K562 (cell line): ENCODE results near the gene CTBP2. TPM values are rescaled to one million over a fixed set of nuclear protein-coding genes. Genes with fewer than 3 reads are reported as not detected.

Experiments used
- ATAC-seq: fragments of 200-7000 bp; cut with Tn5 transposase; 3 replicates; pipeline ENCODE4 v1.9.1; 2020; ENCODE audit warnings: moderate library complexity
- BruUV-seq: library from RNA; stranded (reverse); fragments of 400-500 nt; replicated peaks from 2 replicates; lab custom pipeline; 2021; lab: Mats Ljungman, UMichigan
- CTCF ChIA-PET: fragments of 300-600 bp; formaldehyde crosslinking; extraction: SDS; loops from one replicate; lab custom pipeline; 2021; ENCODE audit warnings: low intra/inter-chr PET ratio; lab: Yijun Ruan, JAX
- POLR2A ChIA-PET: fragments of 300-600, 350-650 bp; sonication (Branson Sonifier 250); formaldehyde crosslinking; extraction: SDS; loops from one replicate; lab custom pipeline; 2021; ENCODE audit warnings: antibody characterized with exemption, inconsistent platforms; lab: Yijun Ruan, JAX
- DNase-seq, 4 experiments: peaks; one replicate each; pipeline versions ENCODE4 v3.0.0 to v3.0.0-alpha.2; 2011 to 2018; ENCODE audit warnings: low spot score in 3 of 4, mixed read lengths in 3 of 4; ENCODE audit errors: extremely low read depth in 1 of 4
- FAIRE-seq: peaks from 2 replicates; lab custom pipeline; 2011; peaks lifted over from hg19 to GRCh38; lab: Jason Lieb, UNC
- H2AFZ ChIP-seq: 2 replicates; pipeline ENCODE4 v1.6.0; 2011; ENCODE audit warnings: low read depth, low read length, control low read depth, inconsistent platforms
- H3K27ac ChIP-seq: fragments of 200-600 bp; 3 replicates; pipeline ENCODE4 v1.8.0; 2011; ENCODE audit warnings: low read depth, mild to moderate bottlenecking, control low read depth, inconsistent platforms, low read length, moderate library complexity, mixed read lengths; ENCODE audit errors: extremely low read depth
- H3K27me3 ChIP-seq, 2 experiments: fragments of 300-600 bp in 1 of 2; 2 replicates in 1 of 2; 3 replicates in 1 of 2; pipeline versions ENCODE4 v1.6.0 to v1.8.0; 2011; ENCODE audit warnings: inconsistent platforms in 2 of 2, low read length in 2 of 2, mild to moderate bottlenecking in 1 of 2, mixed read lengths in 1 of 2, moderate library complexity in 1 of 2; ENCODE audit not compliant: control insufficient read depth in 2 of 2, insufficient read depth in 2 of 2
- H3K36me3 ChIP-seq: fragments of 300-600 bp; 3 replicates; pipeline ENCODE4 v1.8.0; 2011; ENCODE audit warnings: mild to moderate bottlenecking, low read length, inconsistent platforms; ENCODE audit not compliant: control insufficient read depth, insufficient read depth
- H3K4me1 ChIP-seq, 2 experiments: fragments of 200-600 bp in 1 of 2; replicated peaks in 1 of 2; 2 replicates in 1 of 2; 3 replicates in 1 of 2; pipeline versions ENCODE4 v1.5.1 to v1.8.0; 2011; ENCODE audit warnings: inconsistent platforms in 2 of 2, low read length in 2 of 2, mild to moderate bottlenecking in 1 of 2, mixed read lengths in 1 of 2, moderate library complexity in 1 of 2; ENCODE audit not compliant: control insufficient read depth in 2 of 2, insufficient read depth in 2 of 2
- H3K4me2 ChIP-seq: 2 replicates; pipeline ENCODE4 v1.6.1; 2011; ENCODE audit warnings: low read length, control low read depth, inconsistent platforms, mixed read lengths; ENCODE audit not compliant: insufficient read depth
- H3K4me3 ChIP-seq: fragments of 200-600 bp; sonication (generic), shearing (Covaris generic); 2 replicates; pipeline ENCODE4 v1.5.1; 2016; ENCODE audit warnings: control low read depth, inconsistent platforms
- H3K79me2 ChIP-seq: fragments of 200-600 bp; 3 replicates; pipeline ENCODE4 v1.8.0; 2011; ENCODE audit warnings: low read length, inconsistent platforms; ENCODE audit not compliant: control insufficient read depth, insufficient read depth
- H3K9ac ChIP-seq, 2 experiments: 2 replicates each; pipeline versions ENCODE4 v1.6.0 to v1.6.1; 2011; ENCODE audit warnings: low read depth in 2 of 2, low read length in 2 of 2, control low read depth in 1 of 2, inconsistent platforms in 1 of 2, mild to moderate bottlenecking in 1 of 2, mixed read lengths in 1 of 2; ENCODE audit not compliant: insufficient read depth in 1 of 2
- H3K9me1 ChIP-seq: one replicate; pipeline ENCODE4 v1.6.0; 2011; ENCODE audit warnings: inconsistent platforms, mild to moderate bottlenecking, low read length, moderate library complexity; ENCODE audit not compliant: control insufficient read depth, insufficient read depth
- H3K9me3 ChIP-seq: replicated peaks from 2 replicates; pipeline ENCODE4 v1.5.1; 2011; ENCODE audit warnings: low read depth, low read length, inconsistent platforms; ENCODE audit not compliant: control insufficient read depth, insufficient read depth
- H4K20me1 ChIP-seq: replicated peaks from 2 replicates; pipeline ENCODE4 v1.6.1; 2011; ENCODE audit warnings: low read length, inconsistent platforms, mixed read lengths; ENCODE audit not compliant: control insufficient read depth, insufficient read depth
- ATF6 ChIP-seq: sonication (generic); formaldehyde crosslinking; IDR thresholded peaks from 2 replicates; pipeline ENCODE4 v1.4.0; 2020; ENCODE audit warnings: mild to moderate bottlenecking, missing genetic modification reagents
- CAMTA2 ChIP-seq: fragments of 250-450 bp; sonication (Bioruptor Pico); conservative IDR thresholded peaks from 2 replicates; pipeline ENCODE4 v1.5.1; 2022
- CBFA2T2 ChIP-seq: fragments of 450-650 bp; conservative IDR thresholded peaks from 2 replicates; pipeline ENCODE4 v1.6.1; 2017; ENCODE audit warnings: mild to moderate bottlenecking
- KDM4B ChIP-seq, 2 experiments: fragments of 450-650 bp in 1 of 2; sonication (generic) in 1 of 2; IDR thresholded peaks; 2 replicates each; pipeline ENCODE4 v1.6.1; 2016 to 2017; ENCODE audit warnings: borderline replicate concordance in 2 of 2, antibody characterized with exemption in 1 of 2, low read depth in 1 of 2, mild to moderate bottlenecking in 1 of 2
- NELFE ChIP-seq: IDR thresholded peaks from 2 replicates; pipeline ENCODE4 v1.6.1; 2011; ENCODE audit warnings: mild to moderate bottlenecking; ENCODE audit not compliant: insufficient read depth, insufficient read length
- RHOXF2B ChIP-seq: fragments of 250-450 bp; sonication (Bioruptor Pico); conservative IDR thresholded peaks from 2 replicates; pipeline ENCODE4 v1.5.1; 2021
- SIRT6 ChIP-seq: IDR thresholded peaks from one replicate; pipeline ENCODE4 v1.6.1; 2012; ENCODE audit warnings: low read depth, mild to moderate bottlenecking, control low read depth, inconsistent platforms, low read length, moderate library complexity
- ZNF695 ChIP-seq: fragments of 450-650 bp; formaldehyde crosslinking; IDR thresholded peaks from 2 replicates; pipeline ENCODE4 v1.4.0; 2020; ENCODE audit warnings: mild to moderate bottlenecking, moderate library complexity
- ZZZ3 ChIP-seq: fragments of 450-650 bp; IDR thresholded peaks from 2 replicates; pipeline ENCODE4 v1.6.1; 2016; ENCODE audit warnings: antibody characterized with exemption, mild to moderate bottlenecking, moderate library complexity
- WGBS: fragments of 100-300 bp; shearing (Covaris generic); methylation state at CpG from one replicate; pipeline ENCODE4 v1.1.6; 2016; ENCODE audit warnings: low coverage, mixed read lengths; ENCODE audit not compliant: insufficient coverage; ENCODE audit errors: missing lambda C conversion rate; 5-methylcytosine and 5-hydroxymethylcytosine counted together
- in situ Hi-C: fragments of 300-500 bp; cut with MboI; formaldehyde crosslinking; loops from 4 replicates; pipeline ENCODE4 v1.15.0; 2018; ENCODE audit warnings: inconsistent platforms, mixed read lengths
- intact Hi-C: fragments of 100-400 bp; cut with micrococcal nuclease; formaldehyde crosslinking; loops from 2 replicates; pipeline ENCODE4 v1.14.2; 2022
- polyA plus RNA-seq, 8 experiments: library from polyadenylated mRNA; depleted of rRNA in 4 of 8; stranded (reverse) in 5 of 8; unstranded in 3 of 8; fragments of >200 nt; fragmentation: Nextera tagmentation in 2 of 8; fragmentation: Illumina TruSeq in 1 of 8; extraction: Ambion mirVana in 2 of 8; extraction: Trizol in 1 of 8; gene quantifications; 2 replicates each; pipeline versions ENCODE4 v1.2.1 to v1.2.3, GENCODE V29; 2011 to 2014; ENCODE audit warnings: inconsistent platforms in 1 of 8, missing spikeins in 1 of 8
- total RNA-seq, 7 experiments: library from RNA; depleted of rRNA in 6 of 7; stranded (reverse); fragments of >200 nt in 6 of 7; fragmentation: Illumina TruSeq in 2 of 7; extraction: Trizol in 2 of 7; gene quantifications; 2 replicates each; pipeline versions ENCODE4 v1.2.1 to v1.2.3, GENCODE V29; 2011 to 2021; ENCODE audit warnings: low replicate concordance in 1 of 7

The CTBP2 gene
- total and polyA plus RNA-seq, 9 of the 15 experiments (the other 6 are each of a cell fraction or from before 2014, with no cell fraction given), result 1.3 to 8.8 (median 5.1) TPM

DNA sequence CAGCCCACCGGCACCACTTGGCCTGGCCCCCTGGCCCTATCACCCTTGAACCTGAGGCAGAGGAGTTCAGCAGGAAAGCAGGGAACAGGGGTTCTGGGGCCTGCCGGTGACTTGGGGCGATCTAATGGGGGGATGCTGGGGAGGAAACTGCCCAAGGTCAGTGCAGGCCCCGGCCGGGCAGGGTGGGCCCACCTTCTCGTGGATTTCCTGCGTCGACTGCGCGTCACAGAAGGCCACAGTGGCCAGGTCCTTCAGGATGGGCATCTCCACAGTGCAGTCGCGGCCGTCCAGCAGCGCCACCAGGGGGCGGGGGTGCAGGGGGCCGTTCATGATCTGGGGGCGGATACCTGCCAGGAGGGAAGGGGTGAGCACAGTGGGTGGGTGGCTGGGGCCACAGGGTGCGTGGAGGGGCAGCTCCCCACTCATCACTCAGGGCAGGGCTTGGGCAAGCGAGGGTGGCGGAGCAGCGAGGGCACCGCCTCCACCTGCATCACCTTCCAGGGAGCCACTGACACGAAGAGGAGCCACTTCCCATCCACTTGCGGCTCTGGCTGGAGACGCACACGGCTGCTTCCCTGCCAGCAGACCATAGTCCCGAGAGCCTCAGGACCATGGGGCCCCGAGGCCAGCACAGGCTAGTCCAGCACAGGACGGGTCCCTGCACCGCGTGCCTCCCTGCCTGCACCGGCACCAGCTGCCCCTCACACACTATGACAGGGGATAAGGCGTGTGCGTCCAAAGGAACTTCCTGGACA lies 157.0 kb downstream of the CTBP2 start (continued):
- TF ChIP-seq ATF6 (no peak), RHOXF2B (CRISPR knock-in tag) (no peak), ZNF695 (CRISPR knock-in tag) (no peak), ZZZ3 (no peak), NELFE (no peak), SIRT6 (no peak), CAMTA2 (CRISPR knock-in tag) (no peak)

- H3K9ac ChIP-seq, result no peak overlapping the region
These were observed 157.8 kb downstream of the CTBP2 start for GRCh38 chr10:125002423-125003145.

More at GRCh38 chr10:125002423-125003145, 157.8 kb downstream of the CTBP2 start:
- H3K4me1 ChIP-seq, result no peaks in the 10 kb centered on the region
- H3K36me3 ChIP-seq, result no peaks in the 10 kb centered on the region
- no CpG with 5 or more reads among the region's 28 CpGs for WGBS
- TF ChIP-seq CBFA2T2 (no peak), KDM4B (IDR thresholded peaks at IDR 0.05; ENCODE audit: borderline replicate concordance in 2 of 2, low read depth in 1 of 2) (no peak)
- intact Hi-C loops (no loop called here), in situ Hi-C loops (no loop called here)
- no peaks in the 10 kb centered on the region for H3K79me2 ChIP-seq
- H3K27ac ChIP-seq, result no peak overlapping the region
- DNase-seq (no peak), ATAC-seq (no peak), FAIRE-seq (no peak)
- H3K9me1 ChIP-seq, result no peaks in the 10 kb centered on the region
- no peak overlapping the region for H2AFZ ChIP-seq
- H3K4me3 ChIP-seq, result no peak overlapping the region
- no peak overlapping the region for H3K4me2 ChIP-seq
- no TSS peak for BruUV-seq
- no peaks in the 10 kb centered on the region for H3K27me3 ChIP-seq
- no peaks in the 10 kb centered on the region for H4K20me1 ChIP-seq
- ChIA-PET POLR2A (no interaction called here), CTCF (no interaction called here)
- H3K9me3 ChIP-seq, result no peaks in the 10 kb centered on the region
